Measurements from ENCODE around the gene SNX25.

The SNX25 gene

DNA sequence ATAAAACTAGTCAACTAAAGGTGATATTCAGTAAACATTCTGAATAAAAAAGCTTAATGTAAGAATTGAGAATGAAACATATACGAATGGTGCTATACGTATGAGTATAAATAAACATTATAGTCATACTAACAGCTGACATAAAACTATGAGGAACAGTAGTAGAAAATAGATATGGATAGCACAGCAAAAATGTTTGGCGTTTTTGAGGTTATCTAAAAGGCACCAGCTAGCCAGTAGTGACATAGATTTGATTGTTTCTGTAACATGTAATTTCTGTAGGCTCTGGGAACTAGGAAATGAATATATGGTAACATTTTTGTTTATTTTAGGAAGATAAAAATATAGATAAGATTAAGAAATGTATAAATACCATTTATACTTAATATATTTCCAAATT, 69.3 kb downstream of the SNX25 start:
- H3K4me3 ChIP-seq (ENCODE audit: low read depth, low read length, poor library complexity, severe bottlenecking): no peak overlapping the region
- no peaks in the 10 kb centered on the region for H3K4me1 ChIP-seq (ENCODE audit: insufficient read depth, low read length, severe bottlenecking)
- no peak overlapping the region for H3K27ac ChIP-seq (ENCODE audit: low read depth, low read length, poor library complexity, severe bottlenecking)
- H3K9me2 ChIP-seq (ENCODE audit: low read depth, low read length): no peaks in the 10 kb centered on the region
- no peaks in the 10 kb centered on the region for H3K9me3 ChIP-seq (ENCODE audit: low read length)
- H3K4me2 ChIP-seq (ENCODE audit: low read length): no peak overlapping the region
- no peak for TF ChIP-seq EZH2 (IDR thresholded peaks at IDR 0.05; ENCODE audit: borderline replicate concordance, low read length)
- TF ChIP-seq, protein P1, sequence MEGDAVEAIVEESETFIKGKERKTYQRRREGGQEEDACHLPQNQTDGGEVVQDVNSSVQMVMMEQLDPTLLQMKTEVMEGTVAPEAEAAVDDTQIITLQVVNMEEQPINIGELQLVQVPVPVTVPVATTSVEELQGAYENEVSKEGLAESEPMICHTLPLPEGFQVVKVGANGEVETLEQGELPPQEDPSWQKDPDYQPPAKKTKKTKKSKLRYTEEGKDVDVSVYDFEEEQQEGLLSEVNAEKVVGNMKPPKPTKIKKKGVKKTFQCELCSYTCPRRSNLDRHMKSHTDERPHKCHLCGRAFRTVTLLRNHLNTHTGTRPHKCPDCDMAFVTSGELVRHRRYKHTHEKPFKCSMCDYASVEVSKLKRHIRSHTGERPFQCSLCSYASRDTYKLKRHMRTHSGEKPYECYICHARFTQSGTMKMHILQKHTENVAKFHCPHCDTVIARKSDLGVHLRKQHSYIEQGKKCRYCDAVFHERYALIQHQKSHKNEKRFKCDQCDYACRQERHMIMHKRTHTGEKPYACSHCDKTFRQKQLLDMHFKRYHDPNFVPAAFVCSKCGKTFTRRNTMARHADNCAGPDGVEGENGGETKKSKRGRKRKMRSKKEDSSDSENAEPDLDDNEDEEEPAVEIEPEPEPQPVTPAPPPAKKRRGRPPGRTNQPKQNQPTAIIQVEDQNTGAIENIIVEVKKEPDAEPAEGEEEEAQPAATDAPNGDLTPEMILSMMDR (IDR thresholded peaks at IDR 0.05; ENCODE audit: low read length): no peak
- no peaks in the 10 kb centered on the region for H3F3A ChIP-seq (ENCODE audit: insufficient read depth, low read length)
- H3K79me2 ChIP-seq (ENCODE audit: insufficient read depth, low read length): no peaks in the 10 kb centered on the region
- no peak overlapping the region for H2AFZ ChIP-seq (ENCODE audit: low read length)
- no peak overlapping the region for H3K9ac ChIP-seq (ENCODE audit: low read length)
- peaks cover 32% of the 10 kb centered on the region; the same call in 1 of the 2 replicates for H3K36me3 ChIP-seq (ENCODE audit: insufficient read depth, low read length)
- no peaks in the 10 kb centered on the region for H4K20me1 ChIP-seq (ENCODE audit: insufficient read depth, low read length)
- H3K27me3 ChIP-seq (ENCODE audit: insufficient read depth, low read length): no peaks in the 10 kb centered on the region

DNA sequence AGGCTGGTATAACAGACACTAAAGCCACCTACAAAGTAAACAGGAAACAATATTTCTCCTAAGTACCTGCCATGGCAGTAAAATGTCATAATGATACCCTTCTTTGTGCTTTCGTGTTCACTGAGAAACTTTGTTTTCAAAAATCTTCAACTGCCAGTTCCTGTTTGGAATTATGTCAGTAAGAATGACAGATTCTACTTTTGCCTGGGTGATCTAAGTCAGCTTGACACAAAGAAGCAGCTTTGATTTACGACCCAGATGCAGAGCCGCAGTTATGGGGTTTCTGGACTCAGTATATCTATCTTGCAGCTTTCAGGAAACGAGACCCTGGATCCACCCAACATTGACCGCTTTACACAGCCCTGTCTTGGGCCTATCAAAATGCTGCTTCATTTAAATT, 71.2 kb downstream of the SNX25 start:
- Histone ChIP-seq H2AFZ (ENCODE audit: low read length) (no peak overlapping the region), H3K36me3 (ENCODE audit: insufficient read depth, low read length) (peaks cover 29% of the 10 kb centered on the region; the same call in 1 of the 2 replicates), H3K4me2 (ENCODE audit: low read length) (no peak overlapping the region), H3K9me2 (ENCODE audit: low read depth, low read length) (no peaks in the 10 kb centered on the region), H3K79me2 (ENCODE audit: insufficient read depth, low read length) (no peaks in the 10 kb centered on the region), H3K9me3 (ENCODE audit: low read length) (no peaks in the 10 kb centered on the region), H3K4me1 (ENCODE audit: insufficient read depth, low read length, severe bottlenecking) (no peaks in the 10 kb centered on the region), H3K4me3 (ENCODE audit: low read depth, low read length, poor library complexity, severe bottlenecking) (no peak overlapping the region), H4K20me1 (ENCODE audit: insufficient read depth, low read length) (no peaks in the 10 kb centered on the region), H3K9ac (ENCODE audit: low read length) (no peak overlapping the region), H3F3A (ENCODE audit: insufficient read depth, low read length) (no peaks in the 10 kb centered on the region), H3K27me3 (ENCODE audit: insufficient read depth, low read length) (no peaks in the 10 kb centered on the region), H3K27ac (ENCODE audit: low read depth, low read length, poor library complexity, severe bottlenecking) (no peak overlapping the region)
- TF ChIP-seq EZH2 (IDR thresholded peaks at IDR 0.05; ENCODE audit: borderline replicate concordance, low read length): no peak
- TF ChIP-seq, protein P1 (IDR thresholded peaks at IDR 0.05; ENCODE audit: low read length): no peak

DNA sequence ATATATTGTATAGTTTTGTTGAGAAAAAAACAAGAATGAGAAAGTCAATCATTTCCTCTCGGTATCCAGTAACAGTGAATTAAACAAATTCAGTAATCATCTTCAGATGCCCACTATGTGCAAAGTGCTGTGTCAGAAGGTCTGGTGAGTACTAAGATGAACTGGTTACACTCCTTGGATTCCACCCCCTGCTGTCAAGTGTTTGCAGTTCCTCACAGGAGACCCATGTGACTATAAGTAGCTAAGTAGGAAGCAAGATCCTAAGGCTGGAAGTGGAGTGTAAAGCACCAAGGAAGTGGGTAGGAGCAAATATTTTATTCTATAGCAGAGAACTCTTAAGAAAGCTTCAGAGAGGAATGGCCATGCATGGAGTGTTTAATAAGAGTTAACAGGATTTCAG, 73.6 kb downstream of the SNX25 start:
- H3K27ac ChIP-seq (ENCODE audit: low read depth, low read length, poor library complexity, severe bottlenecking): no peak overlapping the region
- no peak overlapping the region for H3K9ac ChIP-seq (ENCODE audit: low read length)
- H3K27me3 ChIP-seq (ENCODE audit: insufficient read depth, low read length): no peaks in the 10 kb centered on the region
- H3K4me3 ChIP-seq (ENCODE audit: low read depth, low read length, poor library complexity, severe bottlenecking): no peak overlapping the region
- H4K20me1 ChIP-seq (ENCODE audit: insufficient read depth, low read length): no peaks in the 10 kb centered on the region
- no peaks in the 10 kb centered on the region for H3K4me1 ChIP-seq (ENCODE audit: insufficient read depth, low read length, severe bottlenecking)
- H2AFZ ChIP-seq (ENCODE audit: low read length): no peak overlapping the region
- peaks cover 21% of the 10 kb centered on the region; the same call in 1 of the 2 replicates for H3K36me3 ChIP-seq (ENCODE audit: insufficient read depth, low read length)
- no peaks in the 10 kb centered on the region for H3F3A ChIP-seq (ENCODE audit: insufficient read depth, low read length)
- H3K9me3 ChIP-seq (ENCODE audit: low read length): no peaks in the 10 kb centered on the region
- H3K4me2 ChIP-seq (ENCODE audit: low read length): no peak overlapping the region
- TF ChIP-seq, protein P1 (IDR thresholded peaks at IDR 0.05; ENCODE audit: low read length): no peak
- TF ChIP-seq EZH2 (IDR thresholded peaks at IDR 0.05; ENCODE audit: borderline replicate concordance, low read length): no peak
- no peaks in the 10 kb centered on the region for H3K9me2 ChIP-seq (ENCODE audit: low read depth, low read length)
- no peaks in the 10 kb centered on the region for H3K79me2 ChIP-seq (ENCODE audit: insufficient read depth, low read length)
